ENCODE measurements around the gene WNK2.
A peak's percentile ranks its signal among the peaks of the same experiment; 100 is the strongest.

WNK2 gene

GRCh38 chr9:93270976-93271375 lies 87.0 kb downstream of the WNK2 start:
- DNase-seq = no peak
- Mint-ChIP-seq H3K36me3 (ENCODE audit: low read depth) (peaks cover 42% of the 10 kb centered on the region), H3K27me3 (ENCODE audit: low read depth, poor library complexity) (no peaks in the 10 kb centered on the region), H3K9me3 (peaks cover 33% of the 10 kb centered on the region), H3K4me1 (no peaks in the 10 kb centered on the region), H3K27ac (no peak overlapping the region), H3K4me3 (no peak overlapping the region)
- TF ChIP-seq CTCF (IDR thresholded peaks at IDR 0.05) = no peak

DNA sequence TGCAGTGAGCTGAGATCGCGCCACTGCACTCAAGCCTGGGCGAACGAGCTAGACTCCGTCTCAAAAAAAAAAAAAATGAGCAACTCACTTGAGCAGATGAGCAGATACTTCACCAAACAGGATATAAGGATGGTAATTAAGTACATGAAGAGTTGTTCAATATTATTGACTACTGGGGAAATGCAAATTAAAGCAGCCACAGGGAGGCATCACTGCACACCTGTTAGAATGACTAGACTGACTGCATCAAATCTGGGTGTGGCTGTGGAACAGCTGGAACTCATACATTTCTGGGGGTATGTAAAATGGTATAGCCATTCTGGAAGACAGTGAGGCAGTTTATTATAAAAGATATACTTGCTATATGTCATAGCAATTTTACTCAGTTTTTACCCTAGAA lies 93.0 kb downstream of the WNK2 start:
- H3K4me1 Mint-ChIP-seq = no peaks in the 10 kb centered on the region
- H3K4me3 Mint-ChIP-seq = no peak overlapping the region
- peaks cover 19% of the 10 kb centered on the region for H3K36me3 Mint-ChIP-seq (ENCODE audit: low read depth)
- no peak overlapping the region for H3K27ac Mint-ChIP-seq
- no peak for TF ChIP-seq CTCF (IDR thresholded peaks at IDR 0.05)
- peaks cover 19% of the 10 kb centered on the region for H3K9me3 Mint-ChIP-seq
- H3K27me3 Mint-ChIP-seq (ENCODE audit: low read depth, poor library complexity) = no peaks in the 10 kb centered on the region
- no peak for DNase-seq

DNA sequence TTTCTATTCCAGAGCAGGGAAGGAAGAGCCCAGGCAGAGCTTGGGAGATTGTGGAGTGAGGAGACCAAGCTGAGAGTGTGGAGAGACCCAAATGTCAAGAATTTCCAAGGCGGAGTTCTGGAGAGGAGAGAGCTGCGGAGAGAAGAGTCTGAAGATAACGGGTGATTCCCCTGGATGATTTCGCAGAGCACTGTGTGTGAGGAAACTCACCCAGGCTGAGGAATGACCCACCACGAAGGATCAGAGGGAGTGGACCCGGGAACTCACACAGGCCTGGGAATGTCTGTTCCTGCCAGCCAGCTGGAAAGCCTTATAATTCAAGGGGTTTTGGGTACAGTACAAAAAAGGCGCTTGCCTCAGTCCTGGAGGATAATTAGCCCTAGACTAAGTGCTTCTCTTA lies 94.2 kb downstream of the WNK2 start:
- H3K27ac Mint-ChIP-seq = peak overlapping the region; percentile 29
- no peak overlapping the region for H3K4me3 Mint-ChIP-seq
- peaks cover 13% of the 10 kb centered on the region for H3K9me3 Mint-ChIP-seq
- no peak for DNase-seq
- no peaks in the 10 kb centered on the region for H3K27me3 Mint-ChIP-seq (ENCODE audit: low read depth, poor library complexity)
- no peak for TF ChIP-seq CTCF (IDR thresholded peaks at IDR 0.05)
- peaks cover 9% of the 10 kb centered on the region for H3K36me3 Mint-ChIP-seq (ENCODE audit: low read depth)
- H3K4me1 Mint-ChIP-seq = no peaks in the 10 kb centered on the region

DNA sequence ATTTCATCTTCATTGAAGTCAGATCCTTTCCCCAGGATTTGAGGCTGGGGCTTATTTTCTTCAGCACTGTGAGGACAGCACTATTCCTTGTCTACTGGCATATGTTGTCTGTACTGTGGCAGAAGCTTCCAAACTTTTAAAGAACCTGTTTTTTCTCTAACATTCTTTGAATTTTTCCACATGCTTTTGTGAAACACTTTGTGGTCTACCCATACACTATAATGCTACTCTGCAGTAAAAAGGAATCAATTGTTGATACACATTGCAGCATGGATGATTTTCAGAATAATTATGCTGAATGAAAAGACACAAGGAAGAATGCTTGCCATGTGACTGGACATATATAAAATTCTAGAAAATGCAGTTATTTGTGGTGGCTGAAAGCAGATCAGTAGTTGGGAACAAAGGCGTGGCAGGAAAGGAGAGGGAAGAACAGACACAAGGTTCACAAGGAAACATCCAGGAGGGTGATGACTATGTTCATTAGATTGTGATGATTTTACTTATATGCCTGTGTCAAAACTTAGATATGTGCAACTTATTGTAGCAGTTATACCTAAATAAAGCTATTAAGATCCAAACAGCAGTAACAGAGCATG lies 96.8 kb downstream of the WNK2 start:
- Mint-ChIP-seq H3K4me3 (no peak overlapping the region), H3K9me3 (peaks cover 3% of the 10 kb centered on the region), H3K36me3 (ENCODE audit: low read depth) (peaks cover 4% of the 10 kb centered on the region), H3K4me1 (no peaks in the 10 kb centered on the region), H3K27ac (no peak overlapping the region), H3K27me3 (ENCODE audit: low read depth, poor library complexity) (no peaks in the 10 kb centered on the region)
- TF ChIP-seq CTCF (IDR thresholded peaks at IDR 0.05) = no peak
- DNase-seq = no peak

GRCh38 chr9:93286252-93287188 lies 102.6 kb downstream of the WNK2 start:
- Mint-ChIP-seq H3K36me3 (ENCODE audit: low read depth) (peaks cover 4% of the 10 kb centered on the region), H3K4me1 (peaks cover 26% of the 10 kb centered on the region), H3K27me3 (ENCODE audit: low read depth, poor library complexity) (no peaks in the 10 kb centered on the region), H3K4me3 (no peak overlapping the region), H3K27ac (no peak overlapping the region), H3K9me3 (peaks cover 3% of the 10 kb centered on the region)
- no peak for TF ChIP-seq CTCF (IDR thresholded peaks at IDR 0.05)
- no peak for DNase-seq
